Caco-2 (cell line): ENCODE data around the gene MIA3. TPM values are rescaled to one million over a fixed set of nuclear protein-coding genes. Genes with fewer than 3 reads are reported as not detected.
A peak's percentile ranks its signal among the peaks of the same experiment; 100 is the strongest.

ENCODE experiments used
- BruUV-seq: library from RNA; stranded (reverse); fragments of 400-500 nt; replicated peaks from 2 replicates; lab custom pipeline; 2021; lab: Mats Ljungman, UMichigan
- CTCF ChIA-PET: fragments of 300-600 bp; sonication (Branson Sonifier 250); formaldehyde crosslinking; loops from one replicate; lab custom pipeline; 2022; ENCODE audit warnings: antibody characterized with exemption; lab: Charles Lee
- POLR2A ChIA-PET: fragments of 300-600 bp; sonication (Branson Sonifier 250); formaldehyde crosslinking; loops from one replicate; lab custom pipeline; 2022; ENCODE audit warnings: antibody characterized with exemption; lab: Charles Lee
- DNase-seq, 2 experiments: peaks; one replicate each; pipeline versions ENCODE4 v3.0.0 to v3.0.0-alpha.2; 2020 to 2022
- H3K27me3 ChIP-seq: replicated peaks from 2 replicates; pipeline ENCODE4 v1.6.0; 2011; ENCODE audit warnings: low read length; ENCODE audit not compliant: control insufficient read depth, insufficient read depth
- H3K36me3 ChIP-seq: 2 replicates; pipeline ENCODE4 v1.5.1; 2011; ENCODE audit warnings: low read length; ENCODE audit not compliant: control insufficient read depth, insufficient read depth
- H3K4me1 ChIP-seq: fragments of 250-450 bp; sonication (Bioruptor Pico); 2 replicates; pipeline ENCODE4 v1.5.1; 2020; ENCODE audit warnings: mild to moderate bottlenecking
- H3K4me3 ChIP-seq: 2 replicates; pipeline ENCODE4 v1.5.1; 2011; ENCODE audit warnings: low read depth, mild to moderate bottlenecking, control low read depth, low read length
- H3K9me3 ChIP-seq: fragments of 250-450 bp; sonication (Bioruptor Pico); 2 replicates; pipeline ENCODE4 v1.5.1; 2020; ENCODE audit warnings: mild to moderate bottlenecking, moderate library complexity
- H3K27ac Mint-ChIP-seq: one replicate; pipeline ENCODE4 v1.8.0; 2022; ENCODE audit warnings: mixed read lengths; ENCODE audit not compliant: unreplicated experiment
- H3K27me3 Mint-ChIP-seq: one replicate; pipeline ENCODE4 v1.8.0; 2022; ENCODE audit warnings: mixed read lengths; ENCODE audit not compliant: insufficient read depth, unreplicated experiment
- H3K36me3 Mint-ChIP-seq: one replicate; pipeline ENCODE4 v1.8.0; 2022; ENCODE audit warnings: mild to moderate bottlenecking, mixed read lengths; ENCODE audit not compliant: insufficient read depth, unreplicated experiment
- H3K4me1 Mint-ChIP-seq: one replicate; pipeline ENCODE4 v1.8.0; 2022; ENCODE audit warnings: low read depth, mixed read lengths; ENCODE audit not compliant: unreplicated experiment
- H3K4me3 Mint-ChIP-seq: one replicate; pipeline ENCODE4 v1.8.0; 2022; ENCODE audit warnings: mild to moderate bottlenecking, moderate library complexity, mixed read lengths; ENCODE audit not compliant: unreplicated experiment
- H3K9me3 Mint-ChIP-seq: one replicate; pipeline ENCODE4 v1.8.0; 2022; ENCODE audit warnings: mixed read lengths; ENCODE audit not compliant: unreplicated experiment
- CTCF ChIP-seq, 2 experiments: fragments of 200-600 bp in 1 of 2; IDR thresholded peaks; 1 replicate in 1 of 2; 2 replicates in 1 of 2; pipeline versions ENCODE4 v1.5.1 to v1.8.0; 2011 to 2022; ENCODE audit warnings: antibody characterized with exemption in 1 of 2, control low read depth in 1 of 2, inconsistent platforms in 1 of 2, low read depth in 1 of 2, low read length in 1 of 2, mild to moderate bottlenecking in 1 of 2, moderate library complexity in 1 of 2; ENCODE audit not compliant: insufficient read depth in 1 of 2, severe bottlenecking in 1 of 2, unreplicated experiment in 1 of 2
- intact Hi-C: fragments of 100-400 bp; cut with micrococcal nuclease; formaldehyde crosslinking; loops from one replicate; pipeline ENCODE4 v1.10.0; 2022; ENCODE audit not compliant: unreplicated experiment
- total RNA-seq: library from RNA; stranded (reverse); gene quantifications from 2 replicates; pipeline ENCODE4 v1.2.3, GENCODE V29; 2022

MIA3 gene
- total RNA-seq, 1 experiment from 2014 or later, result 56.0 TPM

GRCh38 chr1:222634180-222635013 lies 16.5 kb downstream of the MIA3 start:
- ChIA-PET CTCF (interaction anchor here (0.5 to 2.3 kb wide), 16 partner anchors 10 to 1760 kb away, joined by 3 to 29 read pairs (median 4); partner anchors contain the start of gene TAF1A), POLR2A (interaction anchor here (0.6 to 1.0 kb wide), 3 partner anchors 9 to 45 kb away, joined by 3 to 5 read pairs (median 3); partner anchors contain the start of gene TAF1A)
- Mint-ChIP-seq H3K4me1 (no peaks in the 10 kb centered on the region), H3K27me3 (no peaks in the 10 kb centered on the region), H3K4me3 (no peak overlapping the region), H3K27ac (no peak overlapping the region), H3K36me3 (peaks cover 19% of the 10 kb centered on the region), H3K9me3 (no peaks in the 10 kb centered on the region)
- H3K4me1 ChIP-seq, result no peaks in the 10 kb centered on the region
- BruUV-seq, result no TSS peak
- intact Hi-C loops, result loop anchor here (1.0 kb wide), 1 partner anchor 169 kb away; no protein-coding TSS in a partner anchor
- no peaks in the 10 kb centered on the region; the same call in 1 of the 2 replicates for H3K36me3 ChIP-seq
- TF ChIP-seq CTCF (IDR thresholded peaks at IDR 0.05; ENCODE audit: insufficient read depth in 1 of 2, low read depth in 1 of 2, low read length in 1 of 2, severe bottlenecking in 1 of 2, unreplicated experiment in 1 of 2), result peak; percentile 75 to 84
- no peak overlapping the region for H3K4me3 ChIP-seq
- no peaks in the 10 kb centered on the region for H3K27me3 ChIP-seq
- peak; percentile 65 to 81 for DNase-seq
- H3K9me3 ChIP-seq, result no peaks in the 10 kb centered on the region

GRCh38 chr1:222641269-222641948 lies 23.5 kb downstream of the MIA3 start:
- no TSS peak for BruUV-seq
- no peak for DNase-seq
- no peaks in the 10 kb centered on the region for H3K27me3 ChIP-seq
- Mint-ChIP-seq H3K4me1 (no peaks in the 10 kb centered on the region), H3K36me3 (peaks cover 24% of the 10 kb centered on the region), H3K4me3 (no peak overlapping the region), H3K27ac (no peak overlapping the region), H3K27me3 (no peaks in the 10 kb centered on the region), H3K9me3 (no peaks in the 10 kb centered on the region)
- POLR2A ChIA-PET, result no interaction called here
- H3K4me3 ChIP-seq, result no peak overlapping the region
- intact Hi-C loops, result no loop called here
- H3K4me1 ChIP-seq, result 0 out of 2 replicates have a peak, but pooled peaks cover 5% of the 10 kb centered on the region
- H3K36me3 ChIP-seq, result no peaks in the 10 kb centered on the region
- no peak for TF ChIP-seq CTCF (IDR thresholded peaks at IDR 0.05; ENCODE audit: insufficient read depth in 1 of 2, low read depth in 1 of 2, low read length in 1 of 2, severe bottlenecking in 1 of 2, unreplicated experiment in 1 of 2)
- CTCF ChIA-PET, result no interaction called here
- H3K9me3 ChIP-seq, result no peaks in the 10 kb centered on the region

GRCh38 chr1:222642468-222642867 lies 24.6 kb downstream of the MIA3 start:
- Mint-ChIP-seq H3K27me3 (no peaks in the 10 kb centered on the region), H3K9me3 (no peaks in the 10 kb centered on the region), H3K36me3 (peaks cover 17% of the 10 kb centered on the region), H3K27ac (no peak overlapping the region), H3K4me1 (no peaks in the 10 kb centered on the region), H3K4me3 (no peak overlapping the region)
- no TSS peak for BruUV-seq
- no peaks in the 10 kb centered on the region for H3K36me3 ChIP-seq
- CTCF ChIA-PET, result no interaction called here
- no peaks in the 10 kb centered on the region for H3K9me3 ChIP-seq
- no peak for TF ChIP-seq CTCF (IDR thresholded peaks at IDR 0.05; ENCODE audit: insufficient read depth in 1 of 2, low read depth in 1 of 2, low read length in 1 of 2, severe bottlenecking in 1 of 2, unreplicated experiment in 1 of 2)
- H3K4me3 ChIP-seq, result no peak overlapping the region
- 0 out of 2 replicates have a peak, but pooled peaks cover 5% of the 10 kb centered on the region for H3K4me1 ChIP-seq
- DNase-seq, result no peak
- intact Hi-C loops, result no loop called here
- H3K27me3 ChIP-seq, result no peaks in the 10 kb centered on the region
- POLR2A ChIA-PET, result no interaction called here
